ENCODE data around the gene TGFBR3.

DNA sequence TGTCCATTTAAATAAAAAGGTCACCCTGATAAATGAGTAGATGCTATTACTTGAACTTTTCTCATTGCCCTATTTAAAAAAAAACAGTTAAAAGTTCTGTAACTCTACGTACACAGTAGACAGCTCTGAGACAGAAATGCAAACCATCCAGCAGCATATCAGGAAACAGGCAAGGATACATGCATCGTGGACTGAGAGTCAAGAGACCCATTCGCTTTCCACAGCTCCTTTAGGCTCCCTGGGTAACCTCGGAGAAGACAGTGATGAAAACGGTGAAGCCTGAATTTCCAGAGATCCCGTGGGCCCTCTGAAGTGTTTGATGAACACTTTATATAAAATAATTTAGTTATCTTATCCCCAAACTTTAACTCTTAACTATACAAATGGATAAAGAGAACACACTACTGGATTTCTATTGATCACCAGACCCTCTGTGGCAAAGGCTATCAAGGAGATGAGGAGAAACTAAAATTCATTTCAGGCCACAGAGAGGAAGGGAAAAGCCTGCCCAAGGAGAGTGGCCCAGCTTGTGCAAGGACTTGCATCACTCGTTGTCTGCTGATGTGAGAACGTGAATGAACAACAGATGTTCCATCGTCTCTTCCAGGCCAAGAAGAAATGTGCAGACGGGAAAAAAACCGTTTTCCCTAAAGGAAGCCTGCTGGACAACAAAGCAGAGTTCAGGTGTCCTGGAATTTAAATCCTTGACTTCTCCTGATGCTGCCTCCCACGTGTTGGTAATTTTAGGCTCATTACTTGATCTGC lies 131.0 kb downstream of the TGFBR3 start:
- TF ChIP-seq POLR2AphosphoS5 (IDR thresholded peaks at IDR 0.05) = peak in 2 of 3 donors; percentile 61 to 66
- TF ChIP-seq, protein P1, sequence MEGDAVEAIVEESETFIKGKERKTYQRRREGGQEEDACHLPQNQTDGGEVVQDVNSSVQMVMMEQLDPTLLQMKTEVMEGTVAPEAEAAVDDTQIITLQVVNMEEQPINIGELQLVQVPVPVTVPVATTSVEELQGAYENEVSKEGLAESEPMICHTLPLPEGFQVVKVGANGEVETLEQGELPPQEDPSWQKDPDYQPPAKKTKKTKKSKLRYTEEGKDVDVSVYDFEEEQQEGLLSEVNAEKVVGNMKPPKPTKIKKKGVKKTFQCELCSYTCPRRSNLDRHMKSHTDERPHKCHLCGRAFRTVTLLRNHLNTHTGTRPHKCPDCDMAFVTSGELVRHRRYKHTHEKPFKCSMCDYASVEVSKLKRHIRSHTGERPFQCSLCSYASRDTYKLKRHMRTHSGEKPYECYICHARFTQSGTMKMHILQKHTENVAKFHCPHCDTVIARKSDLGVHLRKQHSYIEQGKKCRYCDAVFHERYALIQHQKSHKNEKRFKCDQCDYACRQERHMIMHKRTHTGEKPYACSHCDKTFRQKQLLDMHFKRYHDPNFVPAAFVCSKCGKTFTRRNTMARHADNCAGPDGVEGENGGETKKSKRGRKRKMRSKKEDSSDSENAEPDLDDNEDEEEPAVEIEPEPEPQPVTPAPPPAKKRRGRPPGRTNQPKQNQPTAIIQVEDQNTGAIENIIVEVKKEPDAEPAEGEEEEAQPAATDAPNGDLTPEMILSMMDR (IDR thresholded peaks at IDR 0.05) = no peak
- TF ChIP-seq POLR2A (IDR thresholded peaks at IDR 0.05) = no peak
- no peak for TF ChIP-seq EP300 (IDR thresholded peaks at IDR 0.05)

Data from stomach (tissue), 4 donors.